ENCODE data around the gene LAMA2.
"Not testable (repeated sequence)": the region's sequence is repeated elsewhere in the genome, so short reads cannot be mapped to it uniquely, and the experiment has no call there.

Gene LAMA2

GRCh38 chr6:129008591-129008990 lies 125.7 kb downstream of the LAMA2 start:
- no peak for DNase-seq (ENCODE audit: low spot score)

DNA sequence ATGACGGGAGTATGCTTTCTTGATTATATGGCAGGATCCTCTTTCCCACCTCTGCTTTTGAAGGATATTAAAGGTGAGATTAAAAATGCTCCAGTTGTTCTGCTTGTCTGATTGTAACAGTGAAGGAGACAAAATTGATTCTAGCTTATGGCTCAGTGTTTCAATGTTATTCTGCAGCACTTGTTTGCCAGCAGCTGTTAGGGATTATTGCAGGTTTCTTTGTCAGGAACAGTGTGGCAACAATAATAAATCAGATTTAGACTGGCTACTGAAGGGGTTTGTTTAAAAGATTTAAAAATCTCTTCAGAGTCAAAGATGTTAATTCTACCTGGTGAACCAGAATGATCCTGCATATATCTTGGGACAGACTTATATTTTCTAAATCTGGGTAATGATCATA lies 126.9 kb downstream of the LAMA2 start:
- DNase-seq (ENCODE audit: low spot score): no peak

- no peak for DNase-seq (ENCODE audit: low spot score)
These were observed 131.4 kb downstream of the LAMA2 start for GRCh38 chr6:129014302-129014701.

- no peak for DNase-seq (ENCODE audit: low spot score)
These were observed 132.8 kb downstream of the LAMA2 start for GRCh38 chr6:129015721-129016120.

DNA sequence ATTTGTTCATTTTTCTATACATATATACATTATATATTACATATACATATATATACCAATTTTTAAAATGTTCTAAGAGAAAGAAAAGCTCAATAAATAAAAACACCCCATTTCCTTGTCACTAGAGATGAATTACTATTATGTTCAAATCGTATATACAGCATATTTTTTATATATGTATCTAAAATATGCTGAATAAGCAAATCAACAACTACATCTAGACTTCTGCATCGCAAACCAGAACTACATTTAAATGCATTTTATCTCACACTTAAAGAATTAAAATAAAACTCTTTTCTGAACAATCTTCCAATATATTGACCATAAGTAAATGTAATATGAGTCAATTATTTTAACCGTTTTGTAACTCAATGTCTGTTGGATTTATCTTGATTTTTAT lies 133.9 kb downstream of the LAMA2 start:
- no peak for DNase-seq (ENCODE audit: low spot score)

DNA sequence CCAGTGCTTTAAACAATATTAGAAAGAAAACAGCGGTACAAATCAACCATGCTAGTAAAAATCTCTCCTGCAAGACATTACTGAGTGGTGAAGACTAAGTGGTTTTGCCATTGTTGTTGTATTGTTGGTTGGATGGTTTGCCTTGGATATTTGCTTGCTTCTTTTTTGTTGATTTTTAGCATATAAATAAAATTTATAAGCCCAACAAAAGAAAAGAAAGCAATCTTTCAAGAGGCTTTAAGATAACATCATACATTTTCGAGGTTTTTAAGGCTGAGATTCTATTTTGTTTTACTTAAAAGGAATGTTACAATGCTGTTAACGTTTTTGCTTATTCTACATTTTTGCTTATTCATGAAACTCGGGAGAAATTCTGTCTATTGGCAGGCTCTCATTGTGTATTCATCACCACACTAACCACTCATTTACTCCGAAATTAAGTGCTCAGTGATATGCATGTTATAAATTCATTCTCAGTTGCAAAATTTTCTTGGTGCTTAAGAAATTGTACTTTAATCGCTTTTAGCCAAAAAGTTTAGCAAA lies 139.1 kb downstream of the LAMA2 start:
- no peak for DNase-seq (ENCODE audit: low spot score)

DNA sequence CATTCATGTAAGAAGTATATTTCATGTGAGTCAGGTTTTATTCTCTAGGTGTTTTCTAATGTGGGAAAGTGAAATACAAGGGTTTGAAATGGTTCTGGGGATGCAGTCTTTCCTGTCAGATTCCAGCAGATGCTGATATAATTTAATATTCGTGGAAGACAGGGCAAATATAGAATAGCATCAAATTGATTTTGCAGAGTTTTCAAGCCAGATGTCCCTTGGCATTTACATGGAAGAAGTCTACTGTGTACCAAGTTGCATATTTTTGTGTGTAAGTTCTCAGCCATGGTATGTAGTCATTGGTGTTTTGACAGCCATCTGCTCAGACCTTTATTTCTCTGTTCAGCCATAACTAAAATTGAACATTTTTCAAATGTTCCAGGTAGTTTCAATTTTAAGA lies 143.7 kb downstream of the LAMA2 start:
- DNase-seq (ENCODE audit: low spot score): no peak

- DNase-seq (ENCODE audit: low spot score): no peak
These were observed 146.8 kb downstream of the LAMA2 start for GRCh38 chr6:129029778-129030177.

- no peak for DNase-seq (ENCODE audit: low spot score)
These were observed 147.3 kb downstream of the LAMA2 start for GRCh38 chr6:129030215-129030614.

DNA sequence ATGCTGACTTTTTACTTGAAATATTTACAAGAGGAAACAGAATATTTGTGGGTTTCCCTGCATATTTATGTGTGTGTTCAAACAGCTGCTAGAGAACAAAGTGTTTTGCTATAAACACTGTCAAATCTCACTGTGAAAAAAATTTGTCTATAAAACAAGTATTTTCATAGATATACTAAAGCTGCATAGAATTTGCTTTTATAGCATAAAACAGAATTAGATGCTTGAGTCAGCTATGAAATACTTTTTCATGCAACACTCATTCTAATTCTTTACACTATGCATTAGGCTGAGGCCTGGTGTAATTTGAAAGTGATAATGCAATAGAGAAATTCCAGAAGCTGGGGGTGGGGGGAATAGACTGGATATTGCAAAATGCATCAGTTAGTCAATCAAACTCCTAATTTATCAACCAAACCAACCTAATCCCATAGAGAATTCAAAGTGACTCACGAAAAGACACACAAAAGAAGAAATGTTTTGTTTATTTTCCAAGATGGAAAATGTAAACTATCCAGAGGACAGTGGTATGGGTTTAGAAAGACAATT lies 148.2 kb downstream of the LAMA2 start:
- no peak for DNase-seq (ENCODE audit: low spot score)

- no peak for DNase-seq (ENCODE audit: low spot score)
These were observed 149.7 kb downstream of the LAMA2 start for GRCh38 chr6:129032602-129033001.

GRCh38 chr6:129033180-129033579 lies 150.2 kb downstream of the LAMA2 start:
- DNase-seq (ENCODE audit: low spot score): no peak

GRCh38 chr6:129033581-129033980 lies 150.6 kb downstream of the LAMA2 start:
- DNase-seq (ENCODE audit: low spot score): no peak

DNA sequence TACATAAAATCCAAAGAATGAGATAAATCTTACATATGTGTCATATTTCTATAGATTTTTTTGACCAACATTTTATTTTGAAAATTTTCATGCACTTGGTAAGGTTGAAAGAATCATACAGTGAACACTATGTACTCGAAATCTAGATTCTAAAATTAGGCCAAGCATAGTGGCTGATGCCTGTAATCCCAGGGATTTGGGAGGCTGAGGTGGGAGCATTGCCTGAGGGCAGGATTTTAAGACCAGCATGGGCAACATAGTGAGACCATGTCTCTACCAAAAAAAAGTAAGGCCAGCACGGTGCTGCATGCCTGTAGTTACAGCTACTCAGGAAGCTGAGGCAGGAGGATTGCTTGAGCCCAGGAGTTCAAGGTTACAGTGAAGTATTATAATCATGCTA lies 158.6 kb downstream of the LAMA2 start:
- DNase-seq (ENCODE audit: low spot score): no peak

DNA sequence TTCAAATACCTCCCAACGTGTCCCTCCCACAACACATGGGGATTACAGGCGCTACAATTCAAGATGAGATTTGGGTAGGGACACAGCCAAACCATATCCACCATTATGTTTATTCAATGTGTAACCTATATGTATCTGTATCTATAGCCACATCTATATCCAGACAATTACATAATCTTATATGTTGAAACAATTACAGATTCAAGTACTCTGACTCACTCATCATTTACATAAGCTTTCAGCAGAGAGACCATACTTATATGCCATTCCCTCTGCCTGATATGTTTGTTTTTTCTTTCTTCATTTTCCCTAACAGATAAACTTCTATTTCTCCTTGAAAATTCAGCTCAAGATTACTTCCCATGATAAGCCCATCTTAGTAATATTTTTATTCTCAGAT lies 163.6 kb downstream of the LAMA2 start:
- no peak for DNase-seq (ENCODE audit: low spot score)

DNA sequence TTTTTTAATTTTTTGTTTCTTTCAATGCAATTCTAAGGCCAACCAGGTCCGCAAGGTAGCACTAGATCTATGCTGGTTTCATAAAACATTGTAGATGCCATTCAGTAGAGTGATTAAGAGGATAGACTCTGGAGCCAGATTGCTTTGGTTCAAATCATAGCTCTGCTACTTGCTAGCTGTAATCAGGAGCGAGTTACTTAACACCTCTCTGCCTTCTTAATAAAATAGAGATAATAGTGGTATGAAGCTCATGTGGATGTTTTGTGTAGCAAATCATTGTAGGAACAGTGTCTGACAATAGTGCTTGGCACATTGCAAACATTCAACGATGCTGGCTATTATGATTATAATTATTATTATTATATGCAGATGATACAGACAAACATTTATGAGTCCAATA lies 164.9 kb downstream of the LAMA2 start:
- DNase-seq (ENCODE audit: low spot score): no peak

- no peak for DNase-seq (ENCODE audit: low spot score)
These were observed 167.1 kb downstream of the LAMA2 start for GRCh38 chr6:129050086-129050485.

DNA sequence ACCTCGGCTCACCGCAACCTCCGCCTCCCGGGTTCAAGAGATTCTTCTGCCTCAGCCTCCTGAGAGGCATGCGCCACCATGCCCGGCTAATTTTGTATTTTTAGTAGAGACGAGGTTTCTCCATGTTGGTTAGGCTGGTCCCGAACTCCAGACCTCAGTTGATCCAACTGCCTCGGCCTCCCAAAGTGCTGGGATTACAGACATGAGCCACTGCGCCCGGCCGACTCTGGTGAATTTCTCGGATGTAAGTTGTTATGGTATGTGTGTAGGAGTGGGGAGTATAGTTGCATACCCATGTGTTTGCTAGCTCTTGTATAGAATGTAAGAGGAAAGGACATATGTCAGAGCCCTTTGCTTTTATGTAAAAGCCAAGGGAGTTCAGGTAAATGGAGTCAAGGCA lies 170.2 kb downstream of the LAMA2 start:
- DNase-seq (ENCODE audit: low spot score): not testable (repeated sequence)

GRCh38 chr6:129055796-129056195 lies 172.9 kb downstream of the LAMA2 start:
- no peak for DNase-seq (ENCODE audit: low spot score)

DNA sequence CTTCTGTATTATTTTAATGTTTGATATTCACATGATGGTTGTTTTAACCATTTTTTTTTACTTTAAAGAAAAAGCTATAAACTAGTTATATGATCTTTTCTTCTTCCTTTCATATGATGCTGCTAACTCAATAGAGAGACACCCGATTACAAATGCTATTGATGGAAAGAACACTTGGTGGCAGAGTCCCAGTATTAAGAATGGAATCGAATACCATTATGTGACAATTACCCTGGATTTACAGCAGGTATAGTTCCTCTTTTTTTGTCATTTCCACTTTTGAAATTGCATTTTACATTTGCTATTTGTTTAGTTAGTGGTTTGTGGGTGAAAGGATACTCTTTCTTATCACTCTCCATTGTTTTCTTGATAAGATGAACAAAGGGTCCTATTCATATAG lies 176.7 kb downstream of the LAMA2 start:
- no peak for DNase-seq (ENCODE audit: low spot score)

DNA sequence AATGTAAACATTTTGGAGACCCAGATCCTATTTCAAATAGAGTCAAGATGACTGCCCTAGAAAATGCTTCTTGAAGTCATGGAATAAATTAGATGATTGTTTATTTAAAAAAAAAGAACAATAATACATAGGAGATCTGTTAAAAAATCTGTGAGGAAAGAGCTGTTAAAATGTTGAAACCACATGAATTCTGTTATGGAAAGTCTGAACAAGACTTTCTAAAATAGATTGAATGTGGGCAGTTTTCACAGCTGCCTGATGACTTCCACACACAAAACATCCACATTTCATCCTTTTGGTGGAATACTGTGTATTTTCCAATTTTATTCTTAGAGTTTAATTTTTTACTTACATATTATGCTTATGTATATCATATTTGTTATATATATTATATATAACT lies 186.1 kb downstream of the LAMA2 start:
- DNase-seq (ENCODE audit: low spot score): no peak

DNA sequence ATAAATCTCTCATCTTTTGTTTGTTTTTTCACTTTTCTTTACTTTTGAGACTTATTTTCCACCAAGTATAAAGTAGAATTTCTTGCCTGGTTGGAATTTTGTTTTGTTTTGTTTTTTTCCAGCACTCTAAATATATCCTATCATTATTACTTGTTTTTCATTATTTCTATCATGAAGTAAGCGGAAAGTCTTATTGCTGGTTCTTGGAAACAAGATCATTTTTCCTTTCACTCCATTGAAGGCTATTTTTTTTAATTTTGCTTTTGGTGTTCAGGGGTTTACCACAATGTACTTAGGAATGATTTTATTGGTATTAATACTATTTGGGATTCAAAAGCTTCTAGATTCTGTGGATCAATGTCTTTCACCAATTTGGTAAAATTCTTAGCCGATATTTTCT lies 190.1 kb downstream of the LAMA2 start:
- DNase-seq (ENCODE audit: low spot score): no peak

DNA sequence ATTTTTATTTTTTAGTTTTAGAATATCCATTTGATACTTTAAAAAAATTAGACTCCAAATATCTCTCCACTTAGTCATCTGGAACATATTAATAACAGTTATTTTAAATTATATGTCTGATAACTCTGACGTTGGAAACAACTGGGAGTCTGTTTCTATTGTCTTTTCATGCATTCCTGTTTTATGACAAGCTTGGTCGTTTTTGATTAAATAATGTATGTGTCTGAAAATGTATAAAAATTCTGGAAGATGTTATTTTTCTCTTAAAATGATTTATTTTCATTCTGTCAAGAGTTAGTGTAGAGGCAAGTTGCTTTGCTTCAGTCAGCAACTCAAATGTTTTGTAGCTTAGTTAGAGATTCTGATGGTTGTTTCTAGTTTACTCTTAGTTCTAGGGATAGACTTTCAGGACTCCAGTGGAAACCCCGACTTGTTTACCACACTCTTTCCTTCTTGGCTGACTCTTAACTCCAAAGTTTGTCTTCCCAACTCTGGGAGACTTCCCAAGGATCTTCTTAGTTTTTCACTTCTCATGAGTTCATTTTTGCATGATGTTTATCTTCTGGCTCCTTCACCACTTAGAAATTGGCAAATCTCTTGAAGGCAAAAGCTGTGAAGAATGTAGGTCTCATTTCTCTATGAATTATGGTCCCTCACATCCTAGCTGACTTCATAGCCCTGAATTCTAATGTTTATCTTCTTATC lies 190.9 kb downstream of the LAMA2 start:
- DNase-seq (ENCODE audit: low spot score): no peak

DNA sequence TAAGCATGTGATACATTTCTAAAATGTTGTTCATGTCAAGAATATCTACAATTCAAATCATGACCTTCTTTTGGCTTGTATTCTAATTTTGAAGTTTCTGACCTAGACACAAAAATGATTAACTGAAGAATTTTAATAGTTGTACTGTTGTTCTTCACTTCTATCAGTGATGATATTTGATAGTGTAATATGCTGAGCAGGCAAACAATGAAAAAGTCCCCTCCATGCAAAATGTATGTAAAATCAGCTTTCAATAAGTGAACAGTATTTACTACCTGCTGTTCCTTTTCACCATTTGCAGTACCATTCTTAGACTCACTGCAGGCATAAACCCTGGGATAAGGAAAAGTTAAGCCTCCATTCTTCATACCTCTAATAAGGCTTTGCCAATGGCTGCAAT lies 201.5 kb downstream of the LAMA2 start:
- DNase-seq (ENCODE audit: low spot score): no peak

All from CD4-positive, alpha-beta T cell treated with Interleukin-6 at 100 ng/mL for 8 hours (primary cell).